Calu3 (cell line): ENCODE measurements around the gene VDAC1. TPM values are rescaled to one million over a fixed set of nuclear protein-coding genes. Genes with fewer than 3 reads are reported as not detected.
A peak's percentile ranks its signal among the peaks of the same experiment; 100 is the strongest.

Source experiments
- BruUV-seq: library from RNA; stranded (reverse); fragments of 400-500 nt; replicated peaks from 2 replicates; lab custom pipeline; 2021; lab: Mats Ljungman, UMichigan
- CTCF ChIA-PET: fragments of 300-600 bp; sonication (Branson Sonifier 250); formaldehyde crosslinking; loops from one replicate; lab custom pipeline; 2022; ENCODE audit warnings: antibody characterized with exemption; lab: Charles Lee
- DNase-seq: peaks from one replicate; pipeline ENCODE4 v3.0.0; 2022
- H3K27ac Mint-ChIP-seq: one replicate; pipeline ENCODE4 v1.8.0; 2022; ENCODE audit warnings: mixed read lengths; ENCODE audit not compliant: unreplicated experiment
- H3K27me3 Mint-ChIP-seq: one replicate; pipeline ENCODE4 v1.8.0; 2022; ENCODE audit warnings: mixed read lengths; ENCODE audit not compliant: unreplicated experiment
- H3K36me3 Mint-ChIP-seq: one replicate; pipeline ENCODE4 v1.8.0; 2022; ENCODE audit warnings: mild to moderate bottlenecking, moderate library complexity, mixed read lengths; ENCODE audit not compliant: insufficient read depth, unreplicated experiment
- H3K4me1 Mint-ChIP-seq: one replicate; pipeline ENCODE4 v1.8.0; 2022; ENCODE audit warnings: mild to moderate bottlenecking, low read depth, mixed read lengths; ENCODE audit not compliant: unreplicated experiment
- H3K4me3 Mint-ChIP-seq: one replicate; pipeline ENCODE4 v1.8.0; 2022; ENCODE audit warnings: mild to moderate bottlenecking, low read depth, moderate library complexity, mixed read lengths; ENCODE audit not compliant: unreplicated experiment
- H3K9me3 Mint-ChIP-seq: one replicate; pipeline ENCODE4 v1.8.0; 2022; ENCODE audit warnings: low read depth, mixed read lengths; ENCODE audit not compliant: unreplicated experiment
- intact Hi-C: fragments of 100-400 bp; cut with micrococcal nuclease; formaldehyde crosslinking; loops from one replicate; pipeline ENCODE4 v1.10.0; 2022; ENCODE audit not compliant: unreplicated experiment
- total RNA-seq: library from RNA; stranded (reverse); gene quantifications from 2 replicates; pipeline ENCODE4 v1.2.3, GENCODE V29; 2022
- TF ChIP-seq, protein P1 (sequence below): fragments of 200-600 bp; IDR thresholded peaks from one replicate; pipeline ENCODE4 v1.8.0; 2022; ENCODE audit warnings: antibody characterized with exemption; ENCODE audit not compliant: unreplicated experiment

Gene VDAC1
- total RNA-seq, 1 experiment from 2014 or later: 410 TPM

DNA sequence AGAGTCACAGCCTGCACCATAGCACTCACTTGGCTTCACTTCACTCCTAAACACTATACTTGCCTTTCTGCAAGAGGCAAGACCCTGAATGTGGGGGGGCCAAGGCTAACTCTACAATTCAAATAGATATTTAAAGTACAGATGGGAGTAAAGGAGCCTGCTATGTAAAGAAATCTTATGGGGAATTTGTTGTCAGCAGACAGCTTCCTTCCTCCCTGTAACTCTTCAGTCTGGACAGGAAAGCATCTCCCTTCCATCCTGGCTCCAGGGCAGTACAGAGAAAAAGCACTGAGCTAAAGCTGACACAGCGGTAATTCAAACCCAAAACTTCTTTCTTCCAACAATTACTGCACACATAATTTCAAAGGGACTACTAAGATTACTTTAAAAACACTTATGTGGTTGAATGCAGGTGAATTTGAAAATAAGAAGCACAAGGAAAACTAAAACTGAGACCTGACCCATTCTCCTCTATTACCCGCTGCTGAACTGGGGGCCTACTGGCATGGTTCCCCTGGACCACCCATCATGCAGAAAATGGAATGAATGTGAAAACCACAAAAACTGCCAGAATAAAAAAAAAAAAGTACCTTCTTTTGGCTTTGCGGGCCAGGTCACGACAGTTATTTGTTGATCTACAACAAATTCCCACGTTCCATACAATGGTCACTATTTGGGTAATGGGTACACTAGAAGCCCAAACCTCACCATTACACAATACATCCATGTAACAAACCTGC lies 13.4 kb downstream of the VDAC1 start:
- no peak for DNase-seq
- TF ChIP-seq, protein P1, sequence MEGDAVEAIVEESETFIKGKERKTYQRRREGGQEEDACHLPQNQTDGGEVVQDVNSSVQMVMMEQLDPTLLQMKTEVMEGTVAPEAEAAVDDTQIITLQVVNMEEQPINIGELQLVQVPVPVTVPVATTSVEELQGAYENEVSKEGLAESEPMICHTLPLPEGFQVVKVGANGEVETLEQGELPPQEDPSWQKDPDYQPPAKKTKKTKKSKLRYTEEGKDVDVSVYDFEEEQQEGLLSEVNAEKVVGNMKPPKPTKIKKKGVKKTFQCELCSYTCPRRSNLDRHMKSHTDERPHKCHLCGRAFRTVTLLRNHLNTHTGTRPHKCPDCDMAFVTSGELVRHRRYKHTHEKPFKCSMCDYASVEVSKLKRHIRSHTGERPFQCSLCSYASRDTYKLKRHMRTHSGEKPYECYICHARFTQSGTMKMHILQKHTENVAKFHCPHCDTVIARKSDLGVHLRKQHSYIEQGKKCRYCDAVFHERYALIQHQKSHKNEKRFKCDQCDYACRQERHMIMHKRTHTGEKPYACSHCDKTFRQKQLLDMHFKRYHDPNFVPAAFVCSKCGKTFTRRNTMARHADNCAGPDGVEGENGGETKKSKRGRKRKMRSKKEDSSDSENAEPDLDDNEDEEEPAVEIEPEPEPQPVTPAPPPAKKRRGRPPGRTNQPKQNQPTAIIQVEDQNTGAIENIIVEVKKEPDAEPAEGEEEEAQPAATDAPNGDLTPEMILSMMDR: no peak
- peaks cover 65% of the 10 kb centered on the region for H3K36me3 Mint-ChIP-seq
- no peak overlapping the region for H3K27ac Mint-ChIP-seq
- no TSS peak for BruUV-seq
- H3K4me3 Mint-ChIP-seq: no peak overlapping the region
- no peaks in the 10 kb centered on the region for H3K9me3 Mint-ChIP-seq
- CTCF ChIA-PET: interaction anchor here (0.5 to 1.4 kb wide), 2 partner anchors 12 to 111 kb away, joined by 3 to 4 read pairs; no protein-coding TSS in a partner anchor
- H3K4me1 Mint-ChIP-seq: peaks cover 41% of the 10 kb centered on the region
- intact Hi-C loops: no loop called here
- H3K27me3 Mint-ChIP-seq: no peaks in the 10 kb centered on the region

DNA sequence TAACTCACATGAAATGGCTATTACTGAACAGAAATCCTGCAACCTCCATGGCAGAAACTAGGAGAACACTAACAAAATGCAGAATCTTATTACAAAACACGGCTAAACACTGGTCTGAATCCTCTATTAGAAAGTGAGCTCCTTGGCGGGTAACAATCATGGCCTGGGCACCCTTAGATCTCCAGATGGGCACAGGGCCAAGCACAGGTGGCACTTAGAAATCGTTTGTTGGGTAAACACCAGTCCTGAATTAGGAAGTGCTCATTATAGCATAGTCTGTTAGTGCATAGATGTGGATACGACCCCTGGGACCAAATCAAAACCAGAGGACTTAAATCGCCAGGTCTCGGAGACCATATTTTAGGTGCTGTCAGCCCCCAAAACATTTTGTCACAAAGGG lies 14.4 kb downstream of the VDAC1 start:
- no peaks in the 10 kb centered on the region for H3K27me3 Mint-ChIP-seq
- intact Hi-C loops: no loop called here
- no peak for DNase-seq
- peaks cover 32% of the 10 kb centered on the region for H3K4me1 Mint-ChIP-seq
- H3K27ac Mint-ChIP-seq: no peak overlapping the region
- CTCF ChIA-PET: interaction anchor here (1.4 kb wide), 1 partner anchor 112 kb away, joined by 3 read pairs; no protein-coding TSS in a partner anchor
- H3K4me3 Mint-ChIP-seq: no peak overlapping the region
- no peaks in the 10 kb centered on the region for H3K9me3 Mint-ChIP-seq
- peaks cover 75% of the 10 kb centered on the region for H3K36me3 Mint-ChIP-seq
- TF ChIP-seq, protein P1: no peak
- BruUV-seq: TSS peak; percentile 15

DNA sequence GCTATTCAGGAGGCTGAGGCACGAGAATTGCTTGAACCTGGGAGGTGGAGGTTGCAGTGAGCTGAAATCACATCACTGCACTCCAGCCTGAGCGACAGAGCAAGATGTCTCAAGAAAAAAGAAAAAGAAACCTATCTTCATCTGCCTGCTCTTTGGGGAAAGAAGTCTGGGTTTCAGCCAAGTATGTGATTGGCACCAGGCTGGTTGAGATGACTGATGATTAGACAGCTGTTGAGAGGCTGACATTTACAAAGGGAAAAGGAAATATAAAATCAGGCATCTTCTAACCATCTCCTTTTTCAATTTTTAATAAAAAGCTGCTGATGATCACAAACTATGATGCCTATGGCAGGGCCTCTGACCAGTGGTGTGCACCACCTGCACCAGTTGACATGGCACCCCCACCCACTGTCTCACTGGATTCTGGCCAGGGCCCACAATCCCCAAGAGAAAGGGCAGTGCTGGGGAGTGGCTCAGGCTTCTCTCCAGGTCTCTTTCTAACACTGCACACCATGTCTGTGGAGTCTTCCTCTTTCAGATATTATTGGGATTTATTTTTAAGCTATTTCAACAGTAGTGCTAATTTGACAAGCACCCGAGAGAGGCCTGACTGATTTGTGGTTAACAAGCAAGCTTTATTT lies 19.1 kb downstream of the VDAC1 start:
- no peaks in the 10 kb centered on the region for H3K4me1 Mint-ChIP-seq
- DNase-seq: no peak
- no peaks in the 10 kb centered on the region for H3K27me3 Mint-ChIP-seq
- TF ChIP-seq, protein P1: no peak
- intact Hi-C loops: no loop called here
- H3K36me3 Mint-ChIP-seq: peaks cover 91% of the 10 kb centered on the region
- CTCF ChIA-PET: interaction anchor here (0.5 kb wide), 1 partner anchor 16 kb away, joined by 8 read pairs; no protein-coding TSS in a partner anchor
- H3K27ac Mint-ChIP-seq: no peak overlapping the region
- no TSS peak for BruUV-seq
- no peaks in the 10 kb centered on the region for H3K9me3 Mint-ChIP-seq
- H3K4me3 Mint-ChIP-seq: no peak overlapping the region

DNA sequence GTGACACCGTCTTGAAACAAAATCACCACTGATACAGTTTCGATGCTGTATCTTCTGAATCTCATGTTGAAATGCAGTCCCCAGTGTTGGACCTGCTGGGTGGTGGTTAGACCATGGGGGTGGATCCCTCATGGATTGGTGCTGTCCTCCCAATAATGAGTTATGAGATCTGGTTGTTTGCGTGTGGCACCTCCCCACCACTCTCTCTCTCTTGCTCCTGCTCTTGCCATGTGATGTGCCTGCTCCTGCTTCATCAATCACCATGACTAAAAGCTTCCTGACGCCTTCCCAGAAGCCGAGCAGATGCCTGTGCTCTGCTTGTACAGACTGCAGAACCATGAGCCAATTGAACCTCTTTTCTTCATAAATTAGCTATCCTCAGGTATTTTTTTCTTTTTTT lies 21.1 kb downstream of the VDAC1 start:
- intact Hi-C loops: no loop called here
- Mint-ChIP-seq H3K27ac (no peak overlapping the region), H3K36me3 (peaks cover 88% of the 10 kb centered on the region), H3K27me3 (no peaks in the 10 kb centered on the region), H3K4me1 (no peaks in the 10 kb centered on the region), H3K4me3 (no peak overlapping the region), H3K9me3 (no peaks in the 10 kb centered on the region)
- no TSS peak for BruUV-seq
- CTCF ChIA-PET: interaction anchor here (0.7 kb wide), 1 partner anchor 9 kb away, joined by 3 read pairs; no protein-coding TSS in a partner anchor
- TF ChIP-seq, protein P1: no peak
- no peak for DNase-seq
